ENCODE measurements around the gene BICC1. TPM values are rescaled to one million over a fixed set of nuclear protein-coding genes. Genes with fewer than 3 reads are reported as not detected.

The BICC1 gene
- total RNA-seq, 1 experiment from 2014 or later: not detected

GRCh38 chr10:58529077-58529728 is 16.5 kb downstream of the BICC1 start:
- Histone ChIP-seq H3K4me2 (ENCODE audit: low read length) (no peak overlapping the region), H3K27me3 (ENCODE audit: insufficient read depth, low read length) (no peaks in the 10 kb centered on the region), H2AFZ (ENCODE audit: low read depth, low read length, poor library complexity, severe bottlenecking) (no peak overlapping the region), H3K4me1 (ENCODE audit: control insufficient read depth in 1 of 2, insufficient read depth in 2 of 2, low read length in 2 of 2) (no peaks in the 10 kb centered on the region), H3K9ac (ENCODE audit: low read length) (no peak overlapping the region), H3K36me3 (ENCODE audit: control insufficient read depth in 1 of 2, insufficient read depth in 2 of 2, low read length in 2 of 2) (no peaks in the 10 kb centered on the region), H3K4me3 (replicated peaks in 1 of 2; ENCODE audit: low read depth in 1 of 2, low read length in 2 of 2) (no peak overlapping the region), H3K9me2 (ENCODE audit: insufficient read depth) (no peaks in the 10 kb centered on the region), H3K9me3 (ENCODE audit: control insufficient read depth in 1 of 2, insufficient read depth in 1 of 2, low read depth in 1 of 2, low read length in 2 of 2) (no peaks in the 10 kb centered on the region), H4K20me1 (ENCODE audit: insufficient read depth) (no peaks in the 10 kb centered on the region), H3K79me2 (ENCODE audit: insufficient read depth, low read length) (no peaks in the 10 kb centered on the region), H3K27ac (ENCODE audit: low read depth, low read length) (no peak overlapping the region)
- DNase-seq (ENCODE audit: low read depth, low spot score) (no peak), ATAC-seq (no peak)
- intact Hi-C loops (cut with micrococcal nuclease): no loop called here
- ChIA-PET RAD21 (ENCODE audit: low non-redundant PET in 1 of 2, low total read pairs in 2 of 2, uncharacterized antibody in 2 of 2, unreplicated experiment in 2 of 2) (no interaction called here), CTCF (interaction anchor here (2.0 to 3.1 kb wide), 2 partner anchors 112 to 115 kb away, joined by 7 to 21 read pairs; no protein-coding TSS in a partner anchor), POLR2A (no interaction called here)
- TF ChIP-seq SRF (IDR thresholded peaks at IDR 0.05; ENCODE audit: low read depth) (no peak), CBX3 (IDR thresholded peaks at IDR 0.05; ENCODE audit: low read depth) (no peak), REST (IDR thresholded peaks at IDR 0.05; ENCODE audit: low read depth) (no peak), EGR1 (IDR thresholded peaks at IDR 0.05; ENCODE audit: low read depth) (no peak), POLR2AphosphoS5 (IDR thresholded peaks at IDR 0.05; ENCODE audit: low read depth, low read length) (no peak), RAD21 (IDR thresholded peaks at IDR 0.05; ENCODE audit: low read depth) (no peak), ATF3 (IDR thresholded peaks at IDR 0.05) (no peak), ELF1 (IDR thresholded peaks at IDR 0.05; ENCODE audit: borderline replicate concordance, low read depth) (no peak)
- no TSS peak for BruUV-seq (replicated peaks)
